ENCODE data around the gene HAT1.

GRCh38 chr2:171924170-171924942 lies 2.1 kb downstream of the HAT1 start:
- TF ChIP-seq POLR2AphosphoS5 (IDR thresholded peaks at IDR 0.05) (no peak), CTCF (IDR thresholded peaks at IDR 0.05 in 8 of 11, conservative IDR thresholded peaks at IDR 0.05 in 3 of 11) (no peak), POLR2A (IDR thresholded peaks at IDR 0.05) (no peak)
